Activated CD8-positive, alpha-beta memory T cell treated with anti-CD3 and anti-CD28 coated beads, Interleukin-2, amount 50 U/mL, for 24 hours (primary cell): Measurements from ENCODE around the gene ATG2A.
A peak's percentile ranks its signal among the peaks of the same experiment; 100 is the strongest.

Experiments used
- DNase-seq: peaks from one replicate; pipeline ENCODE4 v3.0.0-alpha.2; 2020; ENCODE audit errors: extremely low read depth

ATG2A gene

GRCh38 chr11:64916775-64917662, at the start of gene ATG2A:
Gene ATG2A, minus strand, starts transcription at chr11:64917209. Its CDS starts 74 bp downstream, at chr11:64917135.
- DNase-seq: peak; percentile 97

GRCh38 chr11:64963072-64963631, 46.1 kb upstream of the ATG2A start:
- no peak for DNase-seq

- DNase-seq: no peak
Measured at GRCh38 chr11:64960719-64961118, 43.7 kb upstream of the ATG2A start.

- DNase-seq: no peak
Measured at GRCh38 chr11:64959498-64959897, 42.5 kb upstream of the ATG2A start.

- no peak for DNase-seq
Measured at GRCh38 chr11:64954201-64954600, 37.2 kb upstream of the ATG2A start.

- DNase-seq: no peak
Measured at GRCh38 chr11:64951529-64951928, 34.5 kb upstream of the ATG2A start.

GRCh38 chr11:64947208-64947814, 30.3 kb upstream of the ATG2A start:
- DNase-seq: no peak

- no peak for DNase-seq
Measured at GRCh38 chr11:64936539-64936938, 19.5 kb upstream of the ATG2A start.

- DNase-seq: no peak
Measured at GRCh38 chr11:64935359-64936081, 18.5 kb upstream of the ATG2A start, which contains the start of gene GPHA2. Gene GPHA2, minus strand, starts transcription at chr11:64935893. Its CDS starts 433 bp downstream, at chr11:64935460.

- DNase-seq: no peak
Measured at GRCh38 chr11:64934682-64935358, 17.8 kb upstream of the ATG2A start.

GRCh38 chr11:64933935-64934681, 17.1 kb upstream of the ATG2A start:
- no peak for DNase-seq

GRCh38 chr11:64933213-64933934, 16.4 kb upstream of the ATG2A start:
- DNase-seq: no peak

GRCh38 chr11:64932324-64932723, 15.3 kb upstream of the ATG2A start:
- DNase-seq: no peak

- DNase-seq: no peak
Measured at GRCh38 chr11:64931290-64931689, 14.3 kb upstream of the ATG2A start.

GRCh38 chr11:64930340-64930739, 13.3 kb upstream of the ATG2A start:
- DNase-seq: no peak

GRCh38 chr11:64929625-64930024, 12.6 kb upstream of the ATG2A start:
- DNase-seq: no peak

GRCh38 chr11:64928957-64929356, 11.9 kb upstream of the ATG2A start:
- DNase-seq: no peak

GRCh38 chr11:64926689-64927088, 9.7 kb upstream of the ATG2A start:
- DNase-seq: no peak

GRCh38 chr11:64925536-64926436, 8.8 kb upstream of the ATG2A start:
- DNase-seq: no peak
